ENCODE results near the gene ZNF43. TPM values are rescaled to one million over a fixed set of nuclear protein-coding genes. Genes with fewer than 3 reads are reported as not detected.
"Not testable (repeated sequence)": the region's sequence is repeated elsewhere in the genome, so short reads cannot be mapped to it uniquely, and the experiment has no call there.

ZNF43 gene
- total RNA-seq, 1 donor: 6.5 TPM

GRCh38 chr19:21767065-21767800, 68.7 kb downstream of the ZNF43 start, which contains the start of gene ZNF100:
ZNF100 (minus strand) TSS chr19:21767579; CDS start chr19:21767429, 150 bp downstream.
- no peaks in the 10 kb centered on the region for H3K9me3 ChIP-seq (ENCODE audit: low read depth, low read length)
- TF ChIP-seq, protein P1, sequence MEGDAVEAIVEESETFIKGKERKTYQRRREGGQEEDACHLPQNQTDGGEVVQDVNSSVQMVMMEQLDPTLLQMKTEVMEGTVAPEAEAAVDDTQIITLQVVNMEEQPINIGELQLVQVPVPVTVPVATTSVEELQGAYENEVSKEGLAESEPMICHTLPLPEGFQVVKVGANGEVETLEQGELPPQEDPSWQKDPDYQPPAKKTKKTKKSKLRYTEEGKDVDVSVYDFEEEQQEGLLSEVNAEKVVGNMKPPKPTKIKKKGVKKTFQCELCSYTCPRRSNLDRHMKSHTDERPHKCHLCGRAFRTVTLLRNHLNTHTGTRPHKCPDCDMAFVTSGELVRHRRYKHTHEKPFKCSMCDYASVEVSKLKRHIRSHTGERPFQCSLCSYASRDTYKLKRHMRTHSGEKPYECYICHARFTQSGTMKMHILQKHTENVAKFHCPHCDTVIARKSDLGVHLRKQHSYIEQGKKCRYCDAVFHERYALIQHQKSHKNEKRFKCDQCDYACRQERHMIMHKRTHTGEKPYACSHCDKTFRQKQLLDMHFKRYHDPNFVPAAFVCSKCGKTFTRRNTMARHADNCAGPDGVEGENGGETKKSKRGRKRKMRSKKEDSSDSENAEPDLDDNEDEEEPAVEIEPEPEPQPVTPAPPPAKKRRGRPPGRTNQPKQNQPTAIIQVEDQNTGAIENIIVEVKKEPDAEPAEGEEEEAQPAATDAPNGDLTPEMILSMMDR (IDR thresholded peaks at IDR 0.05; ENCODE audit: extremely low read depth, low read depth, low read length): no peak
- peak; percentile 86 for DNase-seq (ENCODE audit: insufficient read length, low spot score, missing footprints)
- peak within 1 kb of the TSS; percentile 92 for H3K27ac ChIP-seq (ENCODE audit: low read depth, low read length)
- no peaks in the 10 kb centered on the region for H3K4me1 ChIP-seq (ENCODE audit: insufficient read depth, low read length)
- H3K27me3 ChIP-seq (ENCODE audit: insufficient read depth, low read length): no peaks in the 10 kb centered on the region
- H3K4me3 ChIP-seq (ENCODE audit: insufficient read depth, low read length): peak within 1 kb of the TSS; percentile 92
- H2AFZ ChIP-seq (ENCODE audit: low read length): peak within 1 kb of the TSS; percentile 100
- H3K36me3 ChIP-seq (ENCODE audit: insufficient read depth, low read length): peaks cover 13% of the 10 kb centered on the region
- no peaks in the 10 kb centered on the region for H4K20me1 ChIP-seq (ENCODE audit: insufficient read depth, low read length)
- H3K4me2 ChIP-seq (ENCODE audit: insufficient read depth, low read length): peak within 1 kb of the TSS; percentile 81
- H3K79me2 ChIP-seq (ENCODE audit: insufficient read depth, low read length): peaks cover 2% of the 10 kb centered on the region

DNA sequence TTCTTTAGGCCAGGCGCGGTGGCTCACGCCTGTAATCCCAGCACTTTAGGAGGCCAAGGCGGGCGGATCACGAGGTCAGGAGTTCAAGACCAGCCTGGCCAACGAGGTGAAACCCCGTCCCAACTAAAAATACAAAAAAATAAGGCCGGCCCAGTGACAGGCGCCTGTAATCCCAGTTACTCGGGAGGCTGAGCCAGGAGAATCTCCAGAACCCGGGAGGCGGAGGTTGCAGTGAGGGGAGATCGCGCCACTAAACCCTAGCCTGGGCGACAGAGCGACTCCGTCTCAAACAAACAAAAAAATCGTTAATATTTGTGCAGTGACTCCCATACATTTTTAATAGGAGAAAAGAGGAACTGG, 69.3 kb downstream of the ZNF43 start:
- H3K4me2 ChIP-seq (ENCODE audit: insufficient read depth, low read length): peak overlapping the region; percentile 81
- not testable (repeated sequence) for DNase-seq (ENCODE audit: insufficient read length, low spot score, missing footprints); H3K79me2 ChIP-seq (ENCODE audit: insufficient read depth, low read length); H3K27me3 ChIP-seq (ENCODE audit: insufficient read depth, low read length); H4K20me1 ChIP-seq (ENCODE audit: insufficient read depth, low read length); H3K9me3 ChIP-seq (ENCODE audit: low read depth, low read length); H3K4me1 ChIP-seq (ENCODE audit: insufficient read depth, low read length)
- peak overlapping the region; percentile 100 for H2AFZ ChIP-seq (ENCODE audit: low read length)
- H3K36me3 ChIP-seq (ENCODE audit: insufficient read depth, low read length): peaks cover 13% of the 10 kb centered on the region
- peak overlapping the region; percentile 92 for H3K4me3 ChIP-seq (ENCODE audit: insufficient read depth, low read length)
- peak overlapping the region; percentile 92 for H3K27ac ChIP-seq (ENCODE audit: low read depth, low read length)

- Histone ChIP-seq H3K27ac (ENCODE audit: low read depth, low read length) (no peak overlapping the region), H3K4me3 (ENCODE audit: insufficient read depth, low read length) (no peak overlapping the region), H4K20me1 (ENCODE audit: insufficient read depth, low read length) (no peaks in the 10 kb centered on the region), H3K4me2 (ENCODE audit: insufficient read depth, low read length) (no peak overlapping the region), H3K27me3 (ENCODE audit: insufficient read depth, low read length) (no peaks in the 10 kb centered on the region), H3K79me2 (ENCODE audit: insufficient read depth, low read length) (peaks cover 2% of the 10 kb centered on the region), H3K36me3 (ENCODE audit: insufficient read depth, low read length) (peaks cover 20% of the 10 kb centered on the region), H2AFZ (ENCODE audit: low read length) (no peak overlapping the region), H3K9me3 (ENCODE audit: low read depth, low read length) (no peaks in the 10 kb centered on the region), H3K4me1 (ENCODE audit: insufficient read depth, low read length) (no peaks in the 10 kb centered on the region)
- TF ChIP-seq, protein P1 (IDR thresholded peaks at IDR 0.05; ENCODE audit: extremely low read depth, low read depth, low read length): no peak
- DNase-seq (ENCODE audit: insufficient read length, low spot score, missing footprints): no peak
Observed at GRCh38 chr19:21765151-21765550, 70.8 kb downstream of the ZNF43 start.

- H3K36me3 ChIP-seq (ENCODE audit: insufficient read depth, low read length): peaks cover 29% of the 10 kb centered on the region
- DNase-seq (ENCODE audit: insufficient read length, low spot score, missing footprints); H3K79me2 ChIP-seq (ENCODE audit: insufficient read depth, low read length); H3K27ac ChIP-seq (ENCODE audit: low read depth, low read length); H3K27me3 ChIP-seq (ENCODE audit: insufficient read depth, low read length); H2AFZ ChIP-seq (ENCODE audit: low read length); H3K4me1 ChIP-seq (ENCODE audit: insufficient read depth, low read length); H4K20me1 ChIP-seq (ENCODE audit: insufficient read depth, low read length); H3K4me3 ChIP-seq (ENCODE audit: insufficient read depth, low read length); H3K4me2 ChIP-seq (ENCODE audit: insufficient read depth, low read length); H3K9me3 ChIP-seq (ENCODE audit: low read depth, low read length): not testable (repeated sequence)
Observed at GRCh38 chr19:21761547-21761946, 74.4 kb downstream of the ZNF43 start.

- Histone ChIP-seq H3K27me3 (ENCODE audit: insufficient read depth, low read length) (no peaks in the 10 kb centered on the region), H3K4me3 (ENCODE audit: insufficient read depth, low read length) (no peak overlapping the region), H3K27ac (ENCODE audit: low read depth, low read length) (no peak overlapping the region), H2AFZ (ENCODE audit: low read length) (no peak overlapping the region), H3K9me3 (ENCODE audit: low read depth, low read length) (no peaks in the 10 kb centered on the region), H3K4me2 (ENCODE audit: insufficient read depth, low read length) (no peak overlapping the region), H3K36me3 (ENCODE audit: insufficient read depth, low read length) (peaks cover 20% of the 10 kb centered on the region), H4K20me1 (ENCODE audit: insufficient read depth, low read length) (no peaks in the 10 kb centered on the region), H3K79me2 (ENCODE audit: insufficient read depth, low read length) (peaks cover 4% of the 10 kb centered on the region), H3K4me1 (ENCODE audit: insufficient read depth, low read length) (no peaks in the 10 kb centered on the region)
- DNase-seq (ENCODE audit: insufficient read length, low spot score, missing footprints): no peak
- TF ChIP-seq, protein P1 (IDR thresholded peaks at IDR 0.05; ENCODE audit: extremely low read depth, low read depth, low read length): no peak
Observed at GRCh38 chr19:21758296-21758695, 77.7 kb downstream of the ZNF43 start.

DNA sequence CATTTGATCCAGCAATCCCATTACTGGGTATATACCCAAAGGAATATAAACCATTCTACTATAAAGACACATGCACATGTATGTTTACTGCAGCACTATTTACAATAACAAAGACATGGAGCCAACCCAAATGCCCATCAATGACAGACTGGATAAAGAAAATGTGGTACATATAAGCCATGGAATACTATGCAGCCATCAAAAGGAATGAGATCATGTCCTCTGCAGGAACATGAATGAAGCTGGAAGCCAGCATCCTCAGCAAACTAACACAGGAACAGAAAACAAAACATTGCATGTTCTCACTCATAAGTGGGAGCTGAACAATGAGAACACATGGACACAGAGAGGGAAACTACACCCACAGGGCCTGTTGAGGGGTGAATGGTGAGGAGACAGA, 80.4 kb downstream of the ZNF43 start:
- H2AFZ ChIP-seq (ENCODE audit: low read length); DNase-seq (ENCODE audit: insufficient read length, low spot score, missing footprints); H3K27ac ChIP-seq (ENCODE audit: low read depth, low read length); H3K4me1 ChIP-seq (ENCODE audit: insufficient read depth, low read length); H3K4me2 ChIP-seq (ENCODE audit: insufficient read depth, low read length); H3K4me3 ChIP-seq (ENCODE audit: insufficient read depth, low read length); H3K79me2 ChIP-seq (ENCODE audit: insufficient read depth, low read length); H4K20me1 ChIP-seq (ENCODE audit: insufficient read depth, low read length); H3K27me3 ChIP-seq (ENCODE audit: insufficient read depth, low read length); H3K9me3 ChIP-seq (ENCODE audit: low read depth, low read length): not testable (repeated sequence)
- peaks cover 15% of the 10 kb centered on the region for H3K36me3 ChIP-seq (ENCODE audit: insufficient read depth, low read length)

All from osteoblast (primary cell).